Activated CD4-positive, alpha-beta T cell treated with anti-CD3 and anti-CD28 coated beads, Interleukin-2, amount 10 ng/mL, durations not matched to agents 24 days and 14 days (primary cell): ENCODE data around the gene GAS6. TPM values are rescaled to one million over a fixed set of nuclear protein-coding genes. Genes with fewer than 3 reads are reported as not detected.
A peak's percentile ranks its signal among the peaks of the same experiment; 100 is the strongest.
"Not testable (repeated sequence)": the region's sequence is repeated elsewhere in the genome, so short reads cannot be mapped to it uniquely, and the experiment has no call there.

ENCODE experiments used
- DNase-seq: peaks from one replicate; pipeline ENCODE4 v3.0.0; 2022
- H3K27ac Mint-ChIP-seq: one replicate; pipeline ENCODE4 v1.8.0; 2022; ENCODE audit warnings: mild to moderate bottlenecking, mixed read lengths
- H3K27me3 Mint-ChIP-seq: one replicate; pipeline ENCODE4 v1.8.0; 2022; ENCODE audit warnings: mixed read lengths
- H3K36me3 Mint-ChIP-seq: one replicate; pipeline ENCODE4 v1.8.0; 2022; ENCODE audit warnings: low read depth, mild to moderate bottlenecking, mixed read lengths
- H3K4me1 Mint-ChIP-seq: one replicate; pipeline ENCODE4 v1.8.0; 2021; ENCODE audit warnings: mixed read lengths
- H3K4me3 Mint-ChIP-seq: one replicate; pipeline ENCODE4 v1.8.0; 2022; ENCODE audit warnings: mild to moderate bottlenecking, moderate library complexity, mixed read lengths
- H3K9me3 Mint-ChIP-seq: one replicate; pipeline ENCODE4 v1.8.0; 2021; ENCODE audit warnings: mixed read lengths
- intact Hi-C: fragments of 100-400 bp; cut with micrococcal nuclease; formaldehyde crosslinking; loops from one replicate; pipeline ENCODE4 v1.15.1; 2023
- total RNA-seq: library from RNA; stranded (reverse); gene quantifications from 2 replicates; pipeline ENCODE4 v1.2.3, GENCODE V29; 2022

The GAS6 gene
- total RNA-seq, 1 donor from 2014 or later, result 0.54 TPM

GRCh38 chr13:113869263-113869662 lies 5.4 kb upstream of the GAS6 start:
- no peak overlapping the region for H3K4me3 Mint-ChIP-seq
- peaks cover 60% of the 10 kb centered on the region for H3K27me3 Mint-ChIP-seq
- intact Hi-C loops, result no loop called here
- H3K27ac Mint-ChIP-seq, result no peak overlapping the region
- no peaks in the 10 kb centered on the region for H3K9me3 Mint-ChIP-seq
- H3K36me3 Mint-ChIP-seq, result no peaks in the 10 kb centered on the region
- DNase-seq, result no peak
- H3K4me1 Mint-ChIP-seq, result peaks cover 4% of the 10 kb centered on the region

GRCh38 chr13:113867913-113868312 lies 4.0 kb upstream of the GAS6 start:
- H3K27ac Mint-ChIP-seq, H3K36me3 Mint-ChIP-seq, intact Hi-C loops, H3K9me3 Mint-ChIP-seq, H3K4me1 Mint-ChIP-seq, H3K4me3 Mint-ChIP-seq, DNase-seq: not testable (repeated sequence)
- H3K27me3 Mint-ChIP-seq, result peaks cover 58% of the 10 kb centered on the region

GRCh38 chr13:113865427-113865826 lies 1.6 kb upstream of the GAS6 start:
- peak overlapping the region; percentile 42 for H3K4me3 Mint-ChIP-seq
- H3K27ac Mint-ChIP-seq, result no peak overlapping the region
- peaks cover 58% of the 10 kb centered on the region for H3K27me3 Mint-ChIP-seq
- H3K9me3 Mint-ChIP-seq, result no peaks in the 10 kb centered on the region
- DNase-seq, result no peak
- H3K36me3 Mint-ChIP-seq, result no peaks in the 10 kb centered on the region
- intact Hi-C loops, result no loop called here
- peaks cover 9% of the 10 kb centered on the region for H3K4me1 Mint-ChIP-seq

- H3K27ac Mint-ChIP-seq, result no peak overlapping the region
- peak overlapping the region; percentile 68 for H3K4me3 Mint-ChIP-seq
- intact Hi-C loops, result no loop called here
- H3K4me1 Mint-ChIP-seq, result peaks cover 9% of the 10 kb centered on the region
- no peaks in the 10 kb centered on the region for H3K36me3 Mint-ChIP-seq
- peaks cover 2% of the 10 kb centered on the region for H3K9me3 Mint-ChIP-seq
- peaks cover 55% of the 10 kb centered on the region for H3K27me3 Mint-ChIP-seq
- no peak for DNase-seq
These were observed 506 bp upstream of the GAS6 start for GRCh38 chr13:113864273-113864890.

GRCh38 chr13:113862931-113863523 lies 849 bp downstream of the GAS6 start:
- peak; percentile 68 for DNase-seq
- Mint-ChIP-seq H3K27ac (no peak overlapping the region), H3K4me1 (peaks cover 9% of the 10 kb centered on the region), H3K9me3 (peaks cover 11% of the 10 kb centered on the region), H3K27me3 (peaks cover 46% of the 10 kb centered on the region), H3K4me3 (peak overlapping the region; percentile 72), H3K36me3 (no peaks in the 10 kb centered on the region)
- intact Hi-C loops, result no loop called here

- no peaks in the 10 kb centered on the region for H3K36me3 Mint-ChIP-seq
- DNase-seq, result no peak
- peaks cover 42% of the 10 kb centered on the region for H3K27me3 Mint-ChIP-seq
- H3K9me3 Mint-ChIP-seq, result peaks cover 11% of the 10 kb centered on the region
- H3K27ac Mint-ChIP-seq, result no peak overlapping the region
- peaks cover 8% of the 10 kb centered on the region for H3K4me1 Mint-ChIP-seq
- H3K4me3 Mint-ChIP-seq, result peak overlapping the region; percentile 71
- intact Hi-C loops, result no loop called here
These were observed 1.5 kb downstream of the GAS6 start for GRCh38 chr13:113862191-113862930.

- Mint-ChIP-seq H3K36me3 (no peaks in the 10 kb centered on the region), H3K9me3 (peaks cover 11% of the 10 kb centered on the region), H3K27me3 (peaks cover 42% of the 10 kb centered on the region), H3K4me3 (peak overlapping the region; percentile 17), H3K27ac (no peak overlapping the region), H3K4me1 (peaks cover 8% of the 10 kb centered on the region)
- no peak for DNase-seq
- intact Hi-C loops, result no loop called here
These were observed 2.3 kb downstream of the GAS6 start for GRCh38 chr13:113861433-113862030.

GRCh38 chr13:113860665-113861432 lies 3.0 kb downstream of the GAS6 start:
- H3K27ac Mint-ChIP-seq, result no peak overlapping the region
- H3K4me3 Mint-ChIP-seq, result no peak overlapping the region
- H3K27me3 Mint-ChIP-seq, result peaks cover 41% of the 10 kb centered on the region
- intact Hi-C loops, result no loop called here
- H3K4me1 Mint-ChIP-seq, result peaks cover 8% of the 10 kb centered on the region
- peaks cover 11% of the 10 kb centered on the region for H3K9me3 Mint-ChIP-seq
- DNase-seq, result no peak
- no peaks in the 10 kb centered on the region for H3K36me3 Mint-ChIP-seq

- Mint-ChIP-seq H3K9me3 (peaks cover 11% of the 10 kb centered on the region), H3K27me3 (peaks cover 34% of the 10 kb centered on the region), H3K27ac (no peak overlapping the region), H3K4me3 (no peak overlapping the region), H3K36me3 (no peaks in the 10 kb centered on the region), H3K4me1 (peaks cover 8% of the 10 kb centered on the region)
- intact Hi-C loops, result no loop called here
- DNase-seq, result no peak
These were observed 3.7 kb downstream of the GAS6 start for GRCh38 chr13:113860051-113860664.

GRCh38 chr13:113859311-113860050 lies 4.4 kb downstream of the GAS6 start:
- Mint-ChIP-seq H3K4me3 (no peak overlapping the region), H3K4me1 (peaks cover 12% of the 10 kb centered on the region), H3K9me3 (peaks cover 11% of the 10 kb centered on the region), H3K27ac (no peak overlapping the region), H3K36me3 (no peaks in the 10 kb centered on the region), H3K27me3 (peaks cover 31% of the 10 kb centered on the region)
- intact Hi-C loops, result no loop called here
- DNase-seq, result no peak

GRCh38 chr13:113857531-113858195 lies 6.2 kb downstream of the GAS6 start:
- no peaks in the 10 kb centered on the region for H3K36me3 Mint-ChIP-seq
- H3K27me3 Mint-ChIP-seq, result peaks cover 25% of the 10 kb centered on the region
- no peak overlapping the region for H3K27ac Mint-ChIP-seq
- intact Hi-C loops, result no loop called here
- no peak for DNase-seq
- peaks cover 11% of the 10 kb centered on the region for H3K9me3 Mint-ChIP-seq
- H3K4me1 Mint-ChIP-seq, result peaks cover 15% of the 10 kb centered on the region
- H3K4me3 Mint-ChIP-seq, result no peak overlapping the region

- Mint-ChIP-seq H3K27me3 (peaks cover 18% of the 10 kb centered on the region), H3K36me3 (no peaks in the 10 kb centered on the region), H3K27ac (no peak overlapping the region), H3K9me3 (peaks cover 11% of the 10 kb centered on the region), H3K4me3 (no peak overlapping the region), H3K4me1 (peaks cover 14% of the 10 kb centered on the region)
- intact Hi-C loops, result no loop called here
- no peak for DNase-seq
These were observed 7.2 kb downstream of the GAS6 start for GRCh38 chr13:113856716-113857065.
